Ammon's horn (tissue), 1 donor: Measurements from ENCODE around the gene KIDINS220.
A peak's percentile ranks its signal among the peaks of the same experiment; 100 is the strongest.

Source experiments
- DNase-seq: peaks from one replicate; pipeline ENCODE4 v3.0.0-alpha.2; 2016; ENCODE audit warnings: low spot score

KIDINS220 gene

GRCh38 chr2:8697190-8697589 is 140.2 kb downstream of the KIDINS220 start:
- no peak for DNase-seq

- DNase-seq: no peak
These were observed 142.7 kb downstream of the KIDINS220 start for GRCh38 chr2:8694737-8695136.

- DNase-seq: peak; percentile 59
These were observed 144.1 kb downstream of the KIDINS220 start for GRCh38 chr2:8693157-8693821.

GRCh38 chr2:8692783-8693156 is 144.6 kb downstream of the KIDINS220 start:
- no peak for DNase-seq

- DNase-seq: no peak
These were observed 145.5 kb downstream of the KIDINS220 start for GRCh38 chr2:8691859-8692437.

GRCh38 chr2:8685697-8686358 is 151.6 kb downstream of the KIDINS220 start:
- peak; percentile 48 for DNase-seq

- peak; percentile 51 for DNase-seq
These were observed 152.3 kb downstream of the KIDINS220 start for GRCh38 chr2:8684878-8685696.

- peak; percentile 40 for DNase-seq
These were observed 152.9 kb downstream of the KIDINS220 start for GRCh38 chr2:8684540-8684877.

- DNase-seq: peak; percentile 40
These were observed 154.4 kb downstream of the KIDINS220 start for GRCh38 chr2:8682719-8683667.

- peak; percentile 99 for DNase-seq
These were observed 155.4 kb downstream of the KIDINS220 start, which contains the start of gene ID2 for GRCh38 chr2:8681786-8682692. Gene ID2, plus strand, starts transcription at chr2:8682056. Its CDS starts 110 bp downstream, at chr2:8682166.

- DNase-seq: peak; percentile 64
These were observed 156.3 kb downstream of the KIDINS220 start for GRCh38 chr2:8680822-8681760.

- DNase-seq: peak; percentile 28
These were observed 157.3 kb downstream of the KIDINS220 start for GRCh38 chr2:8679827-8680731.

- no peak for DNase-seq
These were observed 157.9 kb downstream of the KIDINS220 start for GRCh38 chr2:8679567-8679826.
